Activated CD8-positive, alpha-beta memory T cell treated with anti-CD3 and anti-CD28 coated beads for 36 hours (primary cell): Measurements from ENCODE around the gene YPEL4. TPM values are rescaled to one million over a fixed set of nuclear protein-coding genes. Genes with fewer than 3 reads are reported as not detected.

Experiments
- CTCF ChIA-PET: fragments of 350-600 bp; sonication (Branson Sonifier 250); formaldehyde crosslinking; loops from one replicate; lab custom pipeline; 2021; ENCODE audit warnings: antibody characterized with exemption; lab: Charles Lee
- POLR2A ChIA-PET: fragments of 350-600 bp; sonication (Branson Sonifier 250); formaldehyde crosslinking; loops from one replicate; lab custom pipeline; 2021; ENCODE audit warnings: antibody characterized with exemption; lab: Charles Lee
- total RNA-seq, 2 experiments: library from RNA; stranded (reverse); gene quantifications; one replicate each; pipeline ENCODE4 v1.2.3, GENCODE V29; 2021

The YPEL4 gene
- total RNA-seq, 2 experiments from 2014 or later, result not detected

GRCh38 chr11:57614234-57614772, 35.4 kb downstream of the YPEL4 start:
- ChIA-PET CTCF (interaction anchor here (0.6 kb wide), 1 partner anchor 28 kb away, joined by 3 read pairs; no protein-coding TSS in a partner anchor), POLR2A (no interaction called here)

GRCh38 chr11:57610170-57610569, 39.5 kb downstream of the YPEL4 start:
- ChIA-PET POLR2A (no interaction called here), CTCF (interaction anchor here (1.4 kb wide), 1 partner anchor 34 kb away, joined by 3 read pairs; no protein-coding TSS in a partner anchor)

GRCh38 chr11:57605028-57605420, 44.7 kb downstream of the YPEL4 start:
- CTCF ChIA-PET, result no interaction called here
- POLR2A ChIA-PET, result interaction anchor here (0.5 to 0.7 kb wide), 2 partner anchors 24 to 28 kb away, joined by 5 to 6 read pairs; no protein-coding TSS in a partner anchor

GRCh38 chr11:57604296-57605027, 45.2 kb downstream of the YPEL4 start:
- POLR2A ChIA-PET, result no interaction called here
- CTCF ChIA-PET, result no interaction called here

- CTCF ChIA-PET, result interaction anchor here (0.5 kb wide), 1 partner anchor 14 kb away, joined by 3 read pairs; no protein-coding TSS in a partner anchor
- POLR2A ChIA-PET, result no interaction called here
Observed at GRCh38 chr11:57601297-57601696, 48.4 kb downstream of the YPEL4 start.

GRCh38 chr11:57599381-57599780, 50.3 kb downstream of the YPEL4 start:
- POLR2A ChIA-PET, result no interaction called here
- CTCF ChIA-PET, result no interaction called here

- POLR2A ChIA-PET, result no interaction called here
- CTCF ChIA-PET, result interaction anchor here (0.6 kb wide), 1 partner anchor 24 kb away, joined by 3 read pairs; no protein-coding TSS in a partner anchor
Observed at GRCh38 chr11:57598831-57599155, 50.9 kb downstream of the YPEL4 start.

- POLR2A ChIA-PET, result no interaction called here
- CTCF ChIA-PET, result interaction anchor here (0.6 kb wide), 1 partner anchor 23 kb away, joined by 3 read pairs; no protein-coding TSS in a partner anchor
Observed at GRCh38 chr11:57597916-57598830, 51.5 kb downstream of the YPEL4 start.

- ChIA-PET CTCF (no interaction called here), POLR2A (interaction anchor here (0.6 kb wide), 1 partner anchor 178 kb away, joined by 5 read pairs; no protein-coding TSS in a partner anchor)
Observed at GRCh38 chr11:57597461-57597915, 52.2 kb downstream of the YPEL4 start, which contains the start of gene SERPING1. Gene SERPING1 (plus strand): TSS chr11:57597685. CDS start chr11:57598271, 586 bp downstream.

- POLR2A ChIA-PET, result no interaction called here
Observed at GRCh38 chr11:57596266-57596885, 53.3 kb downstream of the YPEL4 start.

More at GRCh38 chr11:57596266-57596885, 53.3 kb downstream of the YPEL4 start:
- CTCF ChIA-PET, result no interaction called here

Other genes with a start within 250 kb of the YPEL4 start
- gene SLC43A3, start 222.8 kb downstream of the YPEL4 start, total RNA-seq, result 100 to 1,000 TPM; 444 to 465 TPM
- under 1 TPM; 0.23 to 0.36 TPM for gene RTN4RL2, start 189.4 kb downstream of the YPEL4 start, total RNA-seq
- gene SLC43A1, start 134.2 kb downstream of the YPEL4 start, total RNA-seq, result 10 to 100 TPM; 35.1 to 36.3 TPM
- 100 to 1,000 TPM; 137 to 140 TPM for gene TIMM10, start 119.2 kb downstream of the YPEL4 start, total RNA-seq
- gene SMTNL1, start 112.3 kb downstream of the YPEL4 start, total RNA-seq, result not detected
- 10 to 100 TPM; 81.3 to 88.9 TPM for gene UBE2L6, start 82.2 kb downstream of the YPEL4 start, total RNA-seq
- not detected for gene SERPING1, start 52.2 kb downstream of the YPEL4 start, total RNA-seq
- 10 to 100 TPM; 19.8 to 20.5 TPM for gene CLP1, start 7.8 kb upstream of the YPEL4 start, total RNA-seq
- 10 to 100 TPM; 81.9 to 82.2 TPM for gene ZDHHC5, start 18.2 kb upstream of the YPEL4 start, total RNA-seq
- 10 to 100 TPM; 16.4 to 18.0 TPM for gene MED19, start 62.3 kb upstream of the YPEL4 start, total RNA-seq
- 100 to 1,000 TPM; 115 to 116 TPM for gene TMX2, start 62.7 kb upstream of the YPEL4 start, total RNA-seq
- 100 to 1,000 TPM; 238 to 252 TPM for gene SELENOH, start 91.6 kb upstream of the YPEL4 start, total RNA-seq
- gene BTBD18, start 101.9 kb upstream of the YPEL4 start, total RNA-seq, result not detected
- gene CTNND1, start 111.9 kb upstream of the YPEL4 start, total RNA-seq, result 1 to 10 TPM; 3.4 to 4.4 TPM